Measurements from ENCODE around the gene BEND6. TPM values are rescaled to one million over a fixed set of nuclear protein-coding genes. Genes with fewer than 3 reads are reported as not detected.

The BEND6 gene
- total and polyA plus RNA-seq, 8 donors: 0.33 to 3.4 (median 1.2) TPM; not detected in 1

GRCh38 chr6:57026001-57026400 lies 71.1 kb downstream of the BEND6 start:
- Histone ChIP-seq H3K9me3 (peaks cover 0 to 18% (median 11%) of the 10 kb centered on the region in 4 donors), H3K27ac (no peak overlapping the region), H3K4me1 (no peaks in the 10 kb centered on the region), H3K27me3 (no peaks in the 10 kb centered on the region), H3K36me3 (no peaks in the 10 kb centered on the region), H3K4me3 (no peak overlapping the region)
- TF ChIP-seq POLR2AphosphoS5 (IDR thresholded peaks at IDR 0.05): no peak
- intact Hi-C loops (cut with DNase I; ENCODE audit: low total_unique reads): no loop called here
- DNase-seq: no peak
- WGBS, 5 donors: 78 to 97% (median 82%) methylated on average over 1 of the region's 1 CpG

- intact Hi-C loops (cut with DNase I; ENCODE audit: low total_unique reads): no loop called here
- H3K4me3 ChIP-seq: no peak overlapping the region
- H3K27me3 ChIP-seq: no peaks in the 10 kb centered on the region
- peaks cover 0 to 18% (median 11%) of the 10 kb centered on the region in 4 donors for H3K9me3 ChIP-seq
- 67 to 78% (median 71%) methylated on average over 3 of the region's 3 CpGs for WGBS, 5 donors
- no peaks in the 10 kb centered on the region for H3K36me3 ChIP-seq
- H3K27ac ChIP-seq: no peak overlapping the region
- DNase-seq: no peak
- H3K4me1 ChIP-seq: no peaks in the 10 kb centered on the region
- TF ChIP-seq POLR2AphosphoS5 (IDR thresholded peaks at IDR 0.05) (no peak), CTCF (IDR thresholded peaks at IDR 0.05) (no peak), EP300 (IDR thresholded peaks at IDR 0.05) (no peak), POLR2A (IDR thresholded peaks at IDR 0.05) (no peak)
These were observed 72.4 kb downstream of the BEND6 start for GRCh38 chr6:57027301-57027700.

GRCh38 chr6:57029213-57029612 lies 74.3 kb downstream of the BEND6 start:
- Histone ChIP-seq H3K4me1 (no peaks in the 10 kb centered on the region), H3K27ac (no peak overlapping the region), H3K36me3 (no peaks in the 10 kb centered on the region), H3K9me3 (peaks cover 0 to 14% (median 10%) of the 10 kb centered on the region in 4 donors), H3K4me3 (no peak overlapping the region), H3K27me3 (no peaks in the 10 kb centered on the region)
- 81 to 91% (median 87%) methylated on average over 9 of the region's 9 CpGs for WGBS, 5 donors
- no peak for DNase-seq
- intact Hi-C loops (cut with DNase I; ENCODE audit: low total_unique reads): no loop called here
- TF ChIP-seq POLR2AphosphoS5 (IDR thresholded peaks at IDR 0.05) (no peak), POLR2A (IDR thresholded peaks at IDR 0.05) (no peak), EP300 (IDR thresholded peaks at IDR 0.05) (no peak), CTCF (IDR thresholded peaks at IDR 0.05) (no peak)

- intact Hi-C loops (cut with DNase I; ENCODE audit: low total_unique reads): no loop called here
- no peak overlapping the region for H3K4me3 ChIP-seq
- H3K9me3 ChIP-seq: no peaks in the 10 kb centered on the region
- H3K36me3 ChIP-seq: no peaks in the 10 kb centered on the region
- 83 to 92% (median 87%) methylated on average over 3 of the region's 3 CpGs for WGBS, 5 donors
- no peak for TF ChIP-seq POLR2A (IDR thresholded peaks at IDR 0.05)
- no peak for TF ChIP-seq EP300 (IDR thresholded peaks at IDR 0.05)
- TF ChIP-seq CTCF (IDR thresholded peaks at IDR 0.05): no peak
- TF ChIP-seq POLR2AphosphoS5 (IDR thresholded peaks at IDR 0.05): no peak
- no peak overlapping the region for H3K27ac ChIP-seq
- H3K27me3 ChIP-seq: peaks cover 0 to 6% (median 0%) of the 10 kb centered on the region in 3 donors
- H3K4me1 ChIP-seq: no peaks in the 10 kb centered on the region
- DNase-seq: no peak
These were observed 78.3 kb downstream of the BEND6 start for GRCh38 chr6:57033228-57033627.

- Histone ChIP-seq H3K4me3 (no peak overlapping the region), H3K36me3 (no peaks in the 10 kb centered on the region), H3K27me3 (peaks cover 0 to 14% (median 0%) of the 10 kb centered on the region in 3 donors), H3K4me1 (no peaks in the 10 kb centered on the region), H3K27ac (no peak overlapping the region), H3K9me3 (no peaks in the 10 kb centered on the region)
- intact Hi-C loops (cut with DNase I; ENCODE audit: low total_unique reads): no loop called here
- WGBS, 5 donors: 18 to 46% (median 25%) methylated on average over 3 of the region's 3 CpGs
- TF ChIP-seq POLR2AphosphoS5 (IDR thresholded peaks at IDR 0.05) (no peak), POLR2A (IDR thresholded peaks at IDR 0.05) (no peak), CTCF (IDR thresholded peaks at IDR 0.05) (no peak), EP300 (IDR thresholded peaks at IDR 0.05) (no peak)
- DNase-seq: no peak
These were observed 80.6 kb downstream of the BEND6 start for GRCh38 chr6:57035549-57035948.

Measured in stomach (tissue), 9 donors.